ENCODE data around the gene TM4SF20.

DNA sequence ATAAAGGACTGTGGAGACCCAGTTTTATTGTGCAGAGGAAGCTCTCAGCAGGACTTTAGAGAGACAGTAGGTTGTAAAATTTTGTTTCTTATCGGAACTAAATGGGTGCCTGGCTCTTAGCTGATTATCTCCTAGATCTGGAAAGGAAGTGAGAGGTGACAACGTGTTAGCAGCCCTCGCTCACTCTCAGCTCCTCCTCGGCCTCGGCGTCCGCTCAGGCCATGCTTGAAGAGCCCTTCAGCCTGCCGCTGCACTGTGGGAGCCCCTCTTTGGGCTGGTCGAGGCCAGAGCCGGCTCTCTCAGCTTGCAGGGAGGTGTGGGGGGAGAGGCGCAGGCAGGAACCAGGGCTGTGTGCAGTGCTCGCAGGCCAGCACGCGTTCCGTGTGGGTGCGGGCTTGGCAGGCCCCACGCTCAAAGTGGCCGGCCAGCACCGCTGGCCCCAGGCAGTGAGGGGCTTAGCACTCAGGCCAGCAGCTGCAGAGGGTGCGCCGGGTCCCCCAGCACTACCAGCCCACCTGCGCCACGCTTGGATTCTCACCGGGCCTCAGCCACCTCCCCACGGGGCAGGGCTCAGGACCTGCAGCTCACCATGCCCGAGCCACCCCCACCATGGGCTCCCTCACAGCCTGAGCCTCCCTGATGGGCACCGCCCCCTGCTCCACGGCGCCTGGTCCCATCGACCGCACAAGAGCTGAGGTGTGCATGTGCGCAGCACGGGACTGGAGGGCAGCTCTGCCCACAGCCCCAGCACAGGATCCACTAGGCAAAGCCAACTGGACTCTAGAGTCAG is 58.6 kb downstream of the TM4SF20 start:
- TF ChIP-seq CBX5 (IDR thresholded peaks at IDR 0.05; ENCODE audit: low read depth) (no peak), ASH2L (IDR thresholded peaks at IDR 0.05; ENCODE audit: borderline replicate concordance, low read depth) (no peak), TAF1 (IDR thresholded peaks at IDR 0.05; ENCODE audit: borderline replicate concordance, low read depth, low read length) (no peak), EP300 (IDR thresholded peaks at IDR 0.05; ENCODE audit: borderline replicate concordance in 1 of 2, control insufficient read depth in 1 of 2, low read depth in 2 of 2, low read length in 2 of 2) (no peak), RFX5 (IDR thresholded peaks at IDR 0.05; ENCODE audit: low read depth, low read length) (no peak), SP1 (IDR thresholded peaks at IDR 0.05; ENCODE audit: low read depth, low read length) (no peak), NFYB (IDR thresholded peaks at IDR 0.05; ENCODE audit: insufficient read depth, low read depth, low read length) (no peak), DPF2 (IDR thresholded peaks at IDR 0.05) (no peak)
- TF ChIP-seq, protein P1, sequence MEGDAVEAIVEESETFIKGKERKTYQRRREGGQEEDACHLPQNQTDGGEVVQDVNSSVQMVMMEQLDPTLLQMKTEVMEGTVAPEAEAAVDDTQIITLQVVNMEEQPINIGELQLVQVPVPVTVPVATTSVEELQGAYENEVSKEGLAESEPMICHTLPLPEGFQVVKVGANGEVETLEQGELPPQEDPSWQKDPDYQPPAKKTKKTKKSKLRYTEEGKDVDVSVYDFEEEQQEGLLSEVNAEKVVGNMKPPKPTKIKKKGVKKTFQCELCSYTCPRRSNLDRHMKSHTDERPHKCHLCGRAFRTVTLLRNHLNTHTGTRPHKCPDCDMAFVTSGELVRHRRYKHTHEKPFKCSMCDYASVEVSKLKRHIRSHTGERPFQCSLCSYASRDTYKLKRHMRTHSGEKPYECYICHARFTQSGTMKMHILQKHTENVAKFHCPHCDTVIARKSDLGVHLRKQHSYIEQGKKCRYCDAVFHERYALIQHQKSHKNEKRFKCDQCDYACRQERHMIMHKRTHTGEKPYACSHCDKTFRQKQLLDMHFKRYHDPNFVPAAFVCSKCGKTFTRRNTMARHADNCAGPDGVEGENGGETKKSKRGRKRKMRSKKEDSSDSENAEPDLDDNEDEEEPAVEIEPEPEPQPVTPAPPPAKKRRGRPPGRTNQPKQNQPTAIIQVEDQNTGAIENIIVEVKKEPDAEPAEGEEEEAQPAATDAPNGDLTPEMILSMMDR (IDR thresholded peaks at IDR 0.05 in 2 of 3, conservative IDR thresholded peaks at IDR 0.05 in 1 of 3; ENCODE audit: control insufficient read depth in 2 of 3, extremely low read depth in 1 of 3, insufficient read depth in 1 of 3, low read depth in 3 of 3, low read length in 3 of 3): no peak
- TF ChIP-seq, protein P2, sequence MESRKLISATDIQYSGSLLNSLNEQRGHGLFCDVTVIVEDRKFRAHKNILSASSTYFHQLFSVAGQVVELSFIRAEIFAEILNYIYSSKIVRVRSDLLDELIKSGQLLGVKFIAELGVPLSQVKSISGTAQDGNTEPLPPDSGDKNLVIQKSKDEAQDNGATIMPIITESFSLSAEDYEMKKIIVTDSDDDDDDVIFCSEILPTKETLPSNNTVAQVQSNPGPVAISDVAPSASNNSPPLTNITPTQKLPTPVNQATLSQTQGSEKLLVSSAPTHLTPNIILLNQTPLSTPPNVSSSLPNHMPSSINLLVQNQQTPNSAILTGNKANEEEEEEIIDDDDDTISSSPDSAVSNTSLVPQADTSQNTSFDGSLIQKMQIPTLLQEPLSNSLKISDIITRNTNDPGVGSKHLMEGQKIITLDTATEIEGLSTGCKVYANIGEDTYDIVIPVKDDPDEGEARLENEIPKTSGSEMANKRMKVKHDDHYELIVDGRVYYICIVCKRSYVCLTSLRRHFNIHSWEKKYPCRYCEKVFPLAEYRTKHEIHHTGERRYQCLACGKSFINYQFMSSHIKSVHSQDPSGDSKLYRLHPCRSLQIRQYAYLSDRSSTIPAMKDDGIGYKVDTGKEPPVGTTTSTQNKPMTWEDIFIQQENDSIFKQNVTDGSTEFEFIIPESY (IDR thresholded peaks at IDR 0.05): no peak
- TF ChIP-seq, protein P3, sequence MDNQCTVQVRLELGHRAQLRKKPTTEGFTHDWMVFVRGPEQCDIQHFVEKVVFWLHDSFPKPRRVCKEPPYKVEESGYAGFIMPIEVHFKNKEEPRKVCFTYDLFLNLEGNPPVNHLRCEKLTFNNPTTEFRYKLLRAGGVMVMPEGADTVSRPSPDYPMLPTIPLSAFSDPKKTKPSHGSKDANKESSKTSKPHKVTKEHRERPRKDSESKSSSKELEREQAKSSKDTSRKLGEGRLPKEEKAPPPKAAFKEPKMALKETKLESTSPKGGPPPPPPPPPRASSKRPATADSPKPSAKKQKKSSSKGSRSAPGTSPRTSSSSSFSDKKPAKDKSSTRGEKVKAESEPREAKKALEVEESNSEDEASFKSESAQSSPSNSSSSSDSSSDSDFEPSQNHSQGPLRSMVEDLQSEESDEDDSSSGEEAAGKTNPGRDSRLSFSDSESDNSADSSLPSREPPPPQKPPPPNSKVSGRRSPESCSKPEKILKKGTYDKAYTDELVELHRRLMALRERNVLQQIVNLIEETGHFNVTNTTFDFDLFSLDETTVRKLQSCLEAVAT (IDR thresholded peaks at IDR 0.05): no peak
- TF ChIP-seq, protein P4, sequence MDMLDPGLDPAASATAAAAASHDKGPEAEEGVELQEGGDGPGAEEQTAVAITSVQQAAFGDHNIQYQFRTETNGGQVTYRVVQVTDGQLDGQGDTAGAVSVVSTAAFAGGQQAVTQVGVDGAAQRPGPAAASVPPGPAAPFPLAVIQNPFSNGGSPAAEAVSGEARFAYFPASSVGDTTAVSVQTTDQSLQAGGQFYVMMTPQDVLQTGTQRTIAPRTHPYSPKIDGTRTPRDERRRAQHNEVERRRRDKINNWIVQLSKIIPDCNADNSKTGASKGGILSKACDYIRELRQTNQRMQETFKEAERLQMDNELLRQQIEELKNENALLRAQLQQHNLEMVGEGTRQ (IDR thresholded peaks at IDR 0.05; ENCODE audit: borderline replicate concordance, low read depth, low read length): no peak

All from GM12878 (cell line).